Ovary (tissue), 3 donors: ENCODE data around the gene DGKG.

Experiments used
- EP300 ChIP-seq: sonication (generic); formaldehyde crosslinking; IDR thresholded peaks from one replicate; pipeline ENCODE4 v1.6.1; 2017; ENCODE audit warnings: antibody characterized with exemption
- POLR2A ChIP-seq: fragments of 450-650 bp; IDR thresholded peaks from one replicate; pipeline ENCODE4 v1.6.1; 2017; ENCODE audit warnings: antibody characterized with exemption, mild to moderate bottlenecking, moderate library complexity
- TF ChIP-seq, protein P1 (sequence below), 3 donors: fragments of 450-650 bp in 2 of 3; fragments of 200-600 bp in 1 of 3; IDR thresholded peaks; one replicate each; pipeline versions ENCODE4 v1.5.1 to v1.8.0; 2016 to 2022; ENCODE audit warnings: antibody characterized with exemption in 3 of 3, mild to moderate bottlenecking in 1 of 3
- donor health status: DM: no; HTN: no; CAD: no.

GRCh38 chr3:186141790-186142189 is 220.2 kb downstream of the DGKG start:
- TF ChIP-seq, protein P1, sequence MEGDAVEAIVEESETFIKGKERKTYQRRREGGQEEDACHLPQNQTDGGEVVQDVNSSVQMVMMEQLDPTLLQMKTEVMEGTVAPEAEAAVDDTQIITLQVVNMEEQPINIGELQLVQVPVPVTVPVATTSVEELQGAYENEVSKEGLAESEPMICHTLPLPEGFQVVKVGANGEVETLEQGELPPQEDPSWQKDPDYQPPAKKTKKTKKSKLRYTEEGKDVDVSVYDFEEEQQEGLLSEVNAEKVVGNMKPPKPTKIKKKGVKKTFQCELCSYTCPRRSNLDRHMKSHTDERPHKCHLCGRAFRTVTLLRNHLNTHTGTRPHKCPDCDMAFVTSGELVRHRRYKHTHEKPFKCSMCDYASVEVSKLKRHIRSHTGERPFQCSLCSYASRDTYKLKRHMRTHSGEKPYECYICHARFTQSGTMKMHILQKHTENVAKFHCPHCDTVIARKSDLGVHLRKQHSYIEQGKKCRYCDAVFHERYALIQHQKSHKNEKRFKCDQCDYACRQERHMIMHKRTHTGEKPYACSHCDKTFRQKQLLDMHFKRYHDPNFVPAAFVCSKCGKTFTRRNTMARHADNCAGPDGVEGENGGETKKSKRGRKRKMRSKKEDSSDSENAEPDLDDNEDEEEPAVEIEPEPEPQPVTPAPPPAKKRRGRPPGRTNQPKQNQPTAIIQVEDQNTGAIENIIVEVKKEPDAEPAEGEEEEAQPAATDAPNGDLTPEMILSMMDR (IDR thresholded peaks at IDR 0.05), result no peak
- no peak for TF ChIP-seq EP300
- no peak for TF ChIP-seq POLR2A
